ENCODE measurements around the gene STX2. TPM values are rescaled to one million over a fixed set of nuclear protein-coding genes. Genes with fewer than 3 reads are reported as not detected.

Gene STX2
- total RNA-seq, 4 donors from 2014 or later = 5.3 to 115 (median 9.0) TPM

GRCh38 chr12:130813949-130814348, 25.1 kb downstream of the STX2 start:
- Histone ChIP-seq H3K9me3 (no peaks in the 10 kb centered on the region), H3K27ac (no peak overlapping the region), H3K27me3 (no peaks in the 10 kb centered on the region), H3K4me3 (no peak overlapping the region), H3K4me1 (peaks cover 0 to 8% (median 1%) of the 10 kb centered on the region in 4 donors), H3K36me3 (peaks cover 0 to 6% (median 0%) of the 10 kb centered on the region in 3 donors)
- TF ChIP-seq POLR2A (IDR thresholded peaks at IDR 0.05) (no peak), CTCF (IDR thresholded peaks at IDR 0.05) (no peak)
- no peak for DNase-seq

- Histone ChIP-seq H3K4me1 (peaks cover 0 to 3% (median 0%) of the 10 kb centered on the region in 4 donors), H3K9me3 (no peaks in the 10 kb centered on the region), H3K27ac (no peak overlapping the region), H3K36me3 (peaks cover 0 to 6% (median 0%) of the 10 kb centered on the region in 3 donors), H3K27me3 (no peaks in the 10 kb centered on the region), H3K4me3 (no peak overlapping the region)
- DNase-seq = no peak
- TF ChIP-seq CTCF (IDR thresholded peaks at IDR 0.05) (no peak), POLR2A (IDR thresholded peaks at IDR 0.05) (no peak)
Measured at GRCh38 chr12:130813436-130813835, 25.6 kb downstream of the STX2 start.

DNA sequence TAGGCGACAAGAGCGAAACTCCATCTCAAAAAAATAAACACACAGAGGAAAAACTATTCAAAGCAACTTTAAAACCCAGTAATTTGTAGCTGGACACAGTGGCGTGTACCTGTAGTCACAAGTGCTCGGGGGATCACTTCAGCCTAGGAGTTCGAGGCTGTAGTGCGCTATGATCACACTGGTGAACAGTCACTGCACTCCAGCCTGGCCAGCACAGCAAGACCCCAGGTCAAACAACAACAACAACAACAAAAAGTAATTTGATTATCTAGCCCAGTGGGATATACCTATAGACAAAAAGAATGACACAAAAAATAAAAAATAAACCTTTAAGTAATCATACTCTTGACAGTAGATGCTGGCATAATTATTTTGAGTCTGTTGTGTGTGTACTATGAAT, 29.3 kb downstream of the STX2 start:
- H3K4me3 ChIP-seq = no peak overlapping the region

DNA sequence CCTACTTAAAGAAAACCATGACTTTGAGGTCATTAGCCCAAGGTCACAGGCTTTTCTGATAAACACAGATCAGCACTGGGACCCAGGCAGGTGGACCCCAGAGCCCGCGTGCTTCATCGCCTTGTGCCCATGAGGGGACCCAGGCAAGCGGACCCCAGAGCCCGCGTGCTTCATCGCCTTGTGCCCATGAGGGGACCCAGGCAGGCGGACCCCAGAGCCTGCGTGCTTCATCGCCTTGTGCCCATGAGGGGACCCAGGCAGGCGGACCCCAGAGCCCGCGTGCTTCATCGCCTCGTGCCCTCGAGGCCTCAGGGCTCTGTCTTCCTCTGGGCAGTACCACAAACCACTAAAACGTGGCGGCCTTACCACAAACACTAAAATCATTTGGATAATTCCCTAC, 31.7 kb downstream of the STX2 start:
- Histone ChIP-seq H3K9me3 (no peaks in the 10 kb centered on the region), H3K36me3 (peaks cover 0 to 22% (median 0%) of the 10 kb centered on the region in 3 donors), H3K4me1 (no peaks in the 10 kb centered on the region), H3K27me3 (no peaks in the 10 kb centered on the region), H3K4me3 (no peak overlapping the region), H3K27ac (no peak overlapping the region)
- no peak for TF ChIP-seq POLR2A (IDR thresholded peaks at IDR 0.05)
- TF ChIP-seq CTCF (IDR thresholded peaks at IDR 0.05) = no peak
- DNase-seq = no peak

More for the DNA sequence above, 29.3 kb downstream of the STX2 start:
- peaks cover 0 to 22% (median 0%) of the 10 kb centered on the region in 3 donors for H3K36me3 ChIP-seq
- H3K9me3 ChIP-seq = no peaks in the 10 kb centered on the region
- no peak for DNase-seq
- H3K27me3 ChIP-seq = no peaks in the 10 kb centered on the region
- H3K4me1 ChIP-seq = no peaks in the 10 kb centered on the region
- no peak for TF ChIP-seq CTCF (IDR thresholded peaks at IDR 0.05)
- no peak overlapping the region for H3K27ac ChIP-seq

GRCh38 chr12:130806574-130806973, 32.5 kb downstream of the STX2 start:
- H3K9me3 ChIP-seq = no peaks in the 10 kb centered on the region
- TF ChIP-seq POLR2A (IDR thresholded peaks at IDR 0.05) (no peak), CTCF (IDR thresholded peaks at IDR 0.05) (no peak)

GRCh38 chr12:130805635-130806034, 33.4 kb downstream of the STX2 start:
- DNase-seq = no peak
- Histone ChIP-seq H3K27me3 (no peaks in the 10 kb centered on the region), H3K4me1 (no peaks in the 10 kb centered on the region), H3K4me3 (no peak overlapping the region), H3K27ac (no peak overlapping the region), H3K36me3 (peaks cover 0 to 26% (median 0%) of the 10 kb centered on the region in 3 donors), H3K9me3 (no peaks in the 10 kb centered on the region)
- TF ChIP-seq CTCF (IDR thresholded peaks at IDR 0.05) = no peak
- no peak for TF ChIP-seq POLR2A (IDR thresholded peaks at IDR 0.05)

More at GRCh38 chr12:130806574-130806973, 32.5 kb downstream of the STX2 start:
- Histone ChIP-seq H3K36me3 (peaks cover 0 to 22% (median 0%) of the 10 kb centered on the region in 3 donors), H3K4me1 (no peaks in the 10 kb centered on the region), H3K27ac (no peak overlapping the region), H3K4me3 (no peak overlapping the region), H3K27me3 (no peaks in the 10 kb centered on the region)
- no peak for DNase-seq
